A549 (cell line): ENCODE data around the gene CIPC. TPM values are rescaled to one million over a fixed set of nuclear protein-coding genes. Genes with fewer than 3 reads are reported as not detected.

Experiments used
- ATAC-seq, 2 experiments: fragments of 200-7000 bp in 1 of 2; fragments of >200 bp in 1 of 2; cut with Nextera tagmentation in 1 of 2; cut with Tn5 transposase in 1 of 2; 3 replicates each; pipeline versions ENCODE4 v1.8.0 to v1.9.1; 2018 to 2020; ENCODE audit warnings: mild to moderate bottlenecking in 1 of 2, moderate library complexity in 1 of 2
- CTCF ChIA-PET: fragments of 300-600 bp; sonication (Branson Sonifier 250); formaldehyde crosslinking; extraction: SDS; loops from one replicate; lab custom pipeline; 2021; ENCODE audit warnings: antibody characterized with exemption, inconsistent platforms; lab: Yijun Ruan, JAX
- POLR2A ChIA-PET: fragments of 350-600 bp; formaldehyde crosslinking; extraction: SDS; loops from one replicate; lab custom pipeline; 2021; ENCODE audit warnings: antibody characterized with exemption, inconsistent platforms; lab: Yijun Ruan, JAX
- DNase-seq, 2 experiments: peaks; one replicate each; pipeline versions ENCODE4 v3.0.0 to v3.0.0-alpha.2; 2011 to 2016; ENCODE audit warnings: low read depth in 1 of 2, low spot score in 1 of 2
- FAIRE-seq: peaks from 2 replicates; lab custom pipeline; 2011; peaks lifted over from hg19 to GRCh38; lab: Jason Lieb, UNC
- H3K27ac ChIP-seq, 2 experiments: fragments of >200 bp; sonication (Bioruptor Twin); formaldehyde crosslinking; 3 replicates each; pipeline ENCODE4 v1.5.1; 2016 to 2017
- H3K4me1 ChIP-seq: fragments of >200 bp; sonication (Bioruptor Twin); formaldehyde crosslinking; 3 replicates; pipeline ENCODE4 v1.6.1; 2016
- H3K4me2 ChIP-seq: fragments of >200 bp; sonication (Bioruptor Twin); formaldehyde crosslinking; 3 replicates; pipeline ENCODE4 v1.6.1; 2016
- H3K4me3 ChIP-seq: fragments of >200 bp; sonication (Bioruptor Twin); formaldehyde crosslinking; 3 replicates; pipeline ENCODE4 v1.5.1; 2016
- H3K9me3 ChIP-seq: fragments of >200 bp; sonication (Bioruptor Twin); formaldehyde crosslinking; 3 replicates; pipeline ENCODE4 v1.6.1; 2016
- BHLHE40 ChIP-seq: IDR thresholded peaks from 2 replicates; pipeline ENCODE4 v1.6.1; 2012; ENCODE audit warnings: low read depth, low read length, inconsistent platforms
- EHF ChIP-seq: fragments of 250-450 bp; sonication (Bioruptor Pico); IDR thresholded peaks from 2 replicates; pipeline ENCODE4 v1.5.0; 2020; ENCODE audit warnings: mild to moderate bottlenecking
- EHMT2 ChIP-seq: fragments of 200-600 bp; sonication (generic); IDR thresholded peaks from 2 replicates; pipeline ENCODE4 v1.6.1; 2016; ENCODE audit warnings: antibody characterized with exemption, low read depth, mild to moderate bottlenecking, moderate library complexity
- EP300 ChIP-seq, 2 experiments: fragments of >200 bp; sonication (Bioruptor Twin); formaldehyde crosslinking; IDR thresholded peaks; 2 replicates in 1 of 2; 3 replicates in 1 of 2; pipeline ENCODE4 v1.6.1; 2016 to 2017
- FOSL2 ChIP-seq, 2 experiments: fragments of 450-650 bp in 1 of 2; fragments of >200 bp in 1 of 2; sonication (Bioruptor Twin) in 1 of 2; formaldehyde crosslinking; IDR thresholded peaks; 2 replicates each; pipeline versions ENCODE4 v1.5.0 to v1.6.1; 2016 to 2020; ENCODE audit warnings: mild to moderate bottlenecking in 1 of 2, moderate library complexity in 1 of 2
- FOXS1 ChIP-seq: fragments of 250-450 bp; sonication (Bioruptor Pico); IDR thresholded peaks from 2 replicates; pipeline ENCODE4 v1.5.0; 2020; ENCODE audit warnings: mild to moderate bottlenecking, moderate library complexity
- HEYL ChIP-seq: fragments of 250-450 bp; sonication (Bioruptor Pico); IDR thresholded peaks from 2 replicates; pipeline ENCODE4 v1.8.0; 2021; ENCODE audit warnings: mild to moderate bottlenecking, moderate library complexity
- HOXA7 ChIP-seq: fragments of 250-450 bp; sonication (Bioruptor Pico); IDR thresholded peaks from 2 replicates; pipeline ENCODE4 v1.5.0; 2020; ENCODE audit warnings: mild to moderate bottlenecking, moderate library complexity
- HOXB5 ChIP-seq: fragments of 250-450 bp; sonication (Bioruptor Pico); IDR thresholded peaks from 2 replicates; pipeline ENCODE4 v1.5.0; 2020; ENCODE audit warnings: mild to moderate bottlenecking, moderate library complexity
- JUN ChIP-seq, 2 experiments: fragments of >200 bp; sonication (Bioruptor Twin); formaldehyde crosslinking; IDR thresholded peaks; 2 replicates in 1 of 2; 3 replicates in 1 of 2; pipeline ENCODE4 v1.6.1; 2016 to 2017
- JUNB ChIP-seq: fragments of >200 bp; sonication (Bioruptor Twin); formaldehyde crosslinking; IDR thresholded peaks from 2 replicates; pipeline ENCODE4 v1.6.1; 2016
- KDM1A ChIP-seq: fragments of 200-600 bp; sonication (generic); IDR thresholded peaks from 2 replicates; pipeline ENCODE4 v1.6.1; 2016; ENCODE audit warnings: low read depth, mild to moderate bottlenecking
- MAZ ChIP-seq: fragments of 150-350 bp; IDR thresholded peaks from 2 replicates; pipeline ENCODE4 v1.6.1; 2014; ENCODE audit warnings: antibody characterized with exemption, low read depth, low read length, borderline replicate concordance
- MYC ChIP-seq: IDR thresholded peaks from 2 replicates; pipeline ENCODE4 v1.6.1; 2012; ENCODE audit warnings: mild to moderate bottlenecking, inconsistent platforms, low read length, improper control_type of control experiment, borderline replicate concordance
- NFE2L2 ChIP-seq: fragments of 150-350 bp; conservative IDR thresholded peaks from 2 replicates; pipeline ENCODE4 v1.6.1; 2014; ENCODE audit warnings: low read length
- POLR2A ChIP-seq: IDR thresholded peaks from 2 replicates; pipeline ENCODE4 v1.6.1; 2012; ENCODE audit warnings: mild to moderate bottlenecking, low read length
- POLR2AphosphoS2 ChIP-seq: conservative IDR thresholded peaks from 2 replicates; pipeline ENCODE4 v1.6.1; 2012; ENCODE audit warnings: low read length, improper control_type of control experiment, inconsistent platforms
- RFX5 ChIP-seq: fragments of 450-650 bp; IDR thresholded peaks from 2 replicates; pipeline ENCODE4 v1.7.1; 2014; ENCODE audit warnings: antibody characterized with exemption, mild to moderate bottlenecking, moderate library complexity
- SREBF2 ChIP-seq: fragments of 450-650 bp; IDR thresholded peaks from 2 replicates; pipeline ENCODE4 v1.6.1; 2014; ENCODE audit warnings: mild to moderate bottlenecking, moderate library complexity
- ZC3H11A ChIP-seq: fragments of 450-650 bp; IDR thresholded peaks from 2 replicates; pipeline ENCODE4 v1.6.1; 2014; ENCODE audit warnings: antibody characterized with exemption, mild to moderate bottlenecking
- ZFP36 ChIP-seq: fragments of 450-650 bp; IDR thresholded peaks from 2 replicates; pipeline ENCODE4 v1.6.1; 2014; ENCODE audit warnings: borderline replicate concordance; ENCODE audit not compliant: partially characterized antibody
- ZNF302 ChIP-seq: fragments of 250-450 bp; sonication (Bioruptor Pico); IDR thresholded peaks from 2 replicates; pipeline ENCODE4 v1.9.0; 2021; ENCODE audit warnings: inconsistent platforms, mild to moderate bottlenecking, moderate library complexity
- ZSCAN20 ChIP-seq: fragments of 250-450 bp; sonication (Bioruptor Pico); IDR thresholded peaks from 2 replicates; pipeline ENCODE4 v1.8.0; 2022; ENCODE audit warnings: mild to moderate bottlenecking, moderate library complexity
- WGBS: methylation state at CpG from one replicate; pipeline ENCODE4 v1.1.6; 2017; ENCODE audit errors: missing lambda C conversion rate; 5-methylcytosine and 5-hydroxymethylcytosine counted together
- polyA plus RNA-seq, 4 experiments: library from polyadenylated mRNA; depleted of rRNA in 3 of 4; stranded (reverse); fragments of >200 nt; fragmentation: RNase III in 1 of 4; extraction: RNeasy Plus Mini Kit Qiagen cat#74134 plus additional on column Dnase treatment in 1 of 4; gene quantifications; 2 replicates in 3 of 4; 3 replicates in 1 of 4; pipeline ENCODE4 v1.2.3, GENCODE V29; 2011 to 2017
- TF ChIP-seq, protein P1 (sequence below): IDR thresholded peaks from 2 replicates; pipeline ENCODE4 v1.6.1; 2012
- TF ChIP-seq, protein P2 (sequence below): fragments of 150-350 bp; IDR thresholded peaks from 2 replicates; pipeline ENCODE4 v1.6.1; 2014; ENCODE audit warnings: low read depth, mild to moderate bottlenecking, low read length
- TF ChIP-seq, protein P3 (sequence below): IDR thresholded peaks from 2 replicates; pipeline ENCODE4 v1.6.1; 2012
- TF ChIP-seq, protein P4 (sequence below): fragments of 450-650 bp; IDR thresholded peaks from 2 replicates; pipeline ENCODE4 v1.6.1; 2014; ENCODE audit warnings: antibody characterized with exemption
- TF ChIP-seq, protein P5 (sequence below): fragments of >200 bp; sonication (Bioruptor Twin); formaldehyde crosslinking; IDR thresholded peaks from 3 replicates; pipeline ENCODE4 v1.6.1; 2016

CIPC gene
- polyA plus RNA-seq, 2 of the 4 experiments (the other 2 are of a cell fraction), result 8.9 to 13.9 TPM

DNA sequence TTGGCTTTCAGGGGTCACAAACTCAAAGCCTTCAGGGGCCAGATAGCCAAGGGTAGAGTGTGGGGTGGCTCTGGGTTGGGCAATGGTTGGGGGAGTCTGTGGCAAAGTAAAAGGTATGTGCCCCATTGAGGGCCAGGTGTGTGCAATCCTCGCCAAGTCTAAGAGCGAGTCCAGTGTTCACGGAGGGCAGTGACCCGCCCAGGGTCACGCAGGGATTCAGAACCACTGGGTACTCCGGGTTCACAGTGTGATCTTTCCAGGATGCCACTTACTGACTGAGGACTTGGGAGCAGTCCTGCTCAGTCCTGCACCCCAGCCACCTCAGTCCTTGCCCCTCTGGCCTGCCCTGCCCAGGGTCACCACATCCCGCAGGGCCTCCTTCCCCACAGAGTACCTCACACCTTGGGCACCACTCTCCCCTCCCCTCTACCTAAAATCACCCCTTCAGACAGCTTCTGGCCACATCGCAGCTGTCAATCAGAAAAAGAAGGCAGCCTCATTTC, 27.8 kb downstream of the CIPC start (continued):
- TF ChIP-seq, protein P1, sequence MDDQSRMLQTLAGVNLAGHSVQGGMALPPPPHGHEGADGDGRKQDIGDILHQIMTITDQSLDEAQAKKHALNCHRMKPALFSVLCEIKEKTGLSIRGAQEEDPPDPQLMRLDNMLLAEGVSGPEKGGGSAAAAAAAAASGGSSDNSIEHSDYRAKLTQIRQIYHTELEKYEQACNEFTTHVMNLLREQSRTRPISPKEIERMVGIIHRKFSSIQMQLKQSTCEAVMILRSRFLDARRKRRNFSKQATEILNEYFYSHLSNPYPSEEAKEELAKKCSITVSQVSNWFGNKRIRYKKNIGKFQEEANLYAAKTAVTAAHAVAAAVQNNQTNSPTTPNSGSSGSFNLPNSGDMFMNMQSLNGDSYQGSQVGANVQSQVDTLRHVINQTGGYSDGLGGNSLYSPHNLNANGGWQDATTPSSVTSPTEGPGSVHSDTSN, result no peak
- no peak for TF ChIP-seq RFX5
- no peak for TF ChIP-seq ZC3H11A

DNA sequence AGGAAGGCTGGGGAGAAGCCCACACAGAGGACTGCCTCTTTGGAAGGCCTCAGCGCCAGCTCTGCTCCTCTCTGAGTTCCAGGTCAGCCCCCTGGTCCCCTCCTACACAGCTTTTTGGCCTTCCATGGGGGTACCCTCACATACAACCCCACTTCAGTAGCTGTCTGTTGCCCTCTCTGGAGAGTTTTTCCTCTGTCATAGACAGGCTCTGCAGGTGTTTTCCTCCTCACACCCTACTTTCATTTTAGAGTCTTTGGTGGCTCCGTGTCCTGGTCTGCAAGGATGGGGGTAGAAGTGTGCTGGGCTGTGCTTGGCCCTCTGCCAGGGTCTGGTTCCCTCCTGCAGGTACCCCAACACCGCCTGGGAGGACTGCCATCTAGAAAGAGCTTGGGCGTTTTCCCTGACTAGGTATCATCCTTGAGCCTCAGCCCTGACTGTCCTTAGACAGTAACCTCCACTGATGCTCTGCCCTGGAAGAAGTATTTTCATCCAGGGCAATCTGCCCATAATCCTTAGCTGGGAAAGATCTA, 28.5 kb downstream of the CIPC start:
- ChIA-PET POLR2A (no interaction called here), CTCF (interaction anchor here (0.5 to 7.7 kb wide), 16 partner anchors 8 to 1571 kb away, joined by 3 to 84 read pairs (median 4); partner anchors contain the start of gene ZDHHC22)
- ATAC-seq (no peak), FAIRE-seq (no peak), DNase-seq (no peak)
- H3K4me1 ChIP-seq, result peaks cover 15% of the 10 kb centered on the region; the same call in 2 of the 3 replicates
- H3K9me3 ChIP-seq, result no peaks in the 10 kb centered on the region
- TF ChIP-seq KDM1A (no peak), FOSL2 (IDR thresholded peaks at IDR 0.05) (no peak), FOSL2 (CRISPR knock-in tag; IDR thresholded peaks at IDR 0.05) (no peak), SREBF2 (no peak), ZNF302 (CRISPR knock-in tag) (no peak), HOXA7 (CRISPR knock-in tag) (no peak), EHF (CRISPR knock-in tag) (no peak), JUNB (no peak), ZC3H11A (no peak), HOXB5 (CRISPR knock-in tag) (no peak), EP300 (IDR thresholded peaks at IDR 0.05) (no peak), POLR2A (no peak), FOXS1 (CRISPR knock-in tag) (no peak), POLR2AphosphoS2 (no peak), BHLHE40 (no peak), JUN (IDR thresholded peaks at IDR 0.05) (no peak), NFE2L2 (no peak), ZSCAN20 (CRISPR knock-in tag) (no peak)
- TF ChIP-seq, protein P2, sequence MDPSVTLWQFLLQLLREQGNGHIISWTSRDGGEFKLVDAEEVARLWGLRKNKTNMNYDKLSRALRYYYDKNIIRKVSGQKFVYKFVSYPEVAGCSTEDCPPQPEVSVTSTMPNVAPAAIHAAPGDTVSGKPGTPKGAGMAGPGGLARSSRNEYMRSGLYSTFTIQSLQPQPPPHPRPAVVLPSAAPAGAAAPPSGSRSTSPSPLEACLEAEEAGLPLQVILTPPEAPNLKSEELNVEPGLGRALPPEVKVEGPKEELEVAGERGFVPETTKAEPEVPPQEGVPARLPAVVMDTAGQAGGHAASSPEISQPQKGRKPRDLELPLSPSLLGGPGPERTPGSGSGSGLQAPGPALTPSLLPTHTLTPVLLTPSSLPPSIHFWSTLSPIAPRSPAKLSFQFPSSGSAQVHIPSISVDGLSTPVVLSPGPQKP, result no peak
- TF ChIP-seq, protein P3, sequence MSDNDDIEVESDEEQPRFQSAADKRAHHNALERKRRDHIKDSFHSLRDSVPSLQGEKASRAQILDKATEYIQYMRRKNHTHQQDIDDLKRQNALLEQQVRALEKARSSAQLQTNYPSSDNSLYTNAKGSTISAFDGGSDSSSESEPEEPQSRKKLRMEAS, result no peak
- TF ChIP-seq, protein P4, sequence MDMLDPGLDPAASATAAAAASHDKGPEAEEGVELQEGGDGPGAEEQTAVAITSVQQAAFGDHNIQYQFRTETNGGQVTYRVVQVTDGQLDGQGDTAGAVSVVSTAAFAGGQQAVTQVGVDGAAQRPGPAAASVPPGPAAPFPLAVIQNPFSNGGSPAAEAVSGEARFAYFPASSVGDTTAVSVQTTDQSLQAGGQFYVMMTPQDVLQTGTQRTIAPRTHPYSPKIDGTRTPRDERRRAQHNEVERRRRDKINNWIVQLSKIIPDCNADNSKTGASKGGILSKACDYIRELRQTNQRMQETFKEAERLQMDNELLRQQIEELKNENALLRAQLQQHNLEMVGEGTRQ, result no peak
- H3K4me2 ChIP-seq, result no peak overlapping the region
- 54% methylated on average over 4 of the region's 4 CpGs for WGBS
- no peak overlapping the region for H3K27ac ChIP-seq
- no peak overlapping the region for H3K4me3 ChIP-seq

DNA sequence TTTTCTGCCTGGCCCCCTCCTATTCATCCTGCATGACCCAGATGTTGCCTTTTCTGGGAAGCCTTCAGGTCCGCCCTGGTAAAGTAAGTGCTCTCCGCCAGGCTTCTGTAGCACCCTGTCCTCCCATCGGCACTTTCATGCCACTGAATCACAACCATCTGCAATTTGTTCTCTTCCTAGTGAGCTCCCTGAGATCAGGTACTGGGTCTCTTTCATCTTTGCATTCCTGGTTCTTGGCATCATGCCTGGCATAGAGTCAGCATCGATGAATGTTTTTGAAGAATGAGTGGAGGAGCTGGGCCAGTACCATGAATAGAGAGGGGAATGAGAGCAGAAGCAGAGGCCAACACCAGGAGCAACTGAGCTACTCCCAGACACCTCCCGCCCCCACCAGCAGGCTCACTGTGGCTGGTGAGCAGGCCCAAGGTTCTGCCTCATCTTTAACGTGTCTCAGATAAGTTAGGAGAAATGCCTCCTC, 30.4 kb downstream of the CIPC start:
- CTCF ChIA-PET, result interaction anchor here (0.9 to 7.7 kb wide), 6 partner anchors 9 to 254 kb away, joined by 3 to 84 read pairs (median 6); no protein-coding TSS in a partner anchor
- 47% methylated on average over 6 of the region's 6 CpGs for WGBS
- H3K4me3 ChIP-seq, result no peak overlapping the region
- H3K9me3 ChIP-seq, result no peaks in the 10 kb centered on the region
- no peak for FAIRE-seq
- no peak for DNase-seq
- no peak for ATAC-seq
- H3K4me2 ChIP-seq, result no peak overlapping the region
- POLR2A ChIA-PET, result no interaction called here
- peaks cover 13% of the 10 kb centered on the region; the same call in 2 of the 3 replicates for H3K4me1 ChIP-seq
- no peak overlapping the region for H3K27ac ChIP-seq
- TF ChIP-seq BHLHE40, result no peak
- TF ChIP-seq, protein P2, result no peak
- TF ChIP-seq ZSCAN20 (CRISPR knock-in tag), result no peak
- TF ChIP-seq HEYL (CRISPR knock-in tag), result no peak
- TF ChIP-seq ZNF302 (CRISPR knock-in tag), result no peak
- TF ChIP-seq, protein P3, result no peak
- TF ChIP-seq ZFP36, result no peak
- TF ChIP-seq, protein P5, sequence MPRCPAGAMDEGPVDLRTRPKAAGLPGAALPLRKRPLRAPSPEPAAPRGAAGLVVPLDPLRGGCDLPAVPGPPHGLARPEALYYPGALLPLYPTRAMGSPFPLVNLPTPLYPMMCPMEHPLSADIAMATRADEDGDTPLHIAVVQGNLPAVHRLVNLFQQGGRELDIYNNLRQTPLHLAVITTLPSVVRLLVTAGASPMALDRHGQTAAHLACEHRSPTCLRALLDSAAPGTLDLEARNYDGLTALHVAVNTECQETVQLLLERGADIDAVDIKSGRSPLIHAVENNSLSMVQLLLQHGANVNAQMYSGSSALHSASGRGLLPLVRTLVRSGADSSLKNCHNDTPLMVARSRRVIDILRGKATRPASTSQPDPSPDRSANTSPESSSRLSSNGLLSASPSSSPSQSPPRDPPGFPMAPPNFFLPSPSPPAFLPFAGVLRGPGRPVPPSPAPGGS, result no peak
- no peak for TF ChIP-seq EHMT2
- no peak for TF ChIP-seq MAZ
- no peak for TF ChIP-seq NFE2L2
- no peak for TF ChIP-seq SREBF2
- no peak for TF ChIP-seq MYC
- TF ChIP-seq POLR2A, result no peak
